Panc1 (cell line): Measurements from ENCODE around the gene ZNF653. TPM values are rescaled to one million over a fixed set of nuclear protein-coding genes. Genes with fewer than 3 reads are reported as not detected.

Experiments used
- ATAC-seq: fragments of 200-7000 bp; cut with Tn5 transposase; 2 replicates; pipeline ENCODE4 v1.9.1; 2020; ENCODE audit warnings: mild to moderate bottlenecking, moderate library complexity
- BruUV-seq: library from RNA; stranded (reverse); fragments of 400-500 nt; replicated peaks from 2 replicates; lab custom pipeline; 2021; lab: Mats Ljungman, UMichigan
- CTCF ChIA-PET: fragments of 300-600 bp; sonication (Branson Sonifier 250); formaldehyde crosslinking; loops from one replicate; lab custom pipeline; 2022; ENCODE audit warnings: antibody characterized with exemption; lab: Charles Lee
- POLR2A ChIA-PET: fragments of 300-600 bp; sonication (Branson Sonifier 250); formaldehyde crosslinking; loops from one replicate; lab custom pipeline; 2022; ENCODE audit warnings: antibody characterized with exemption; lab: Charles Lee
- DNase-seq: peaks from one replicate; pipeline ENCODE4 v3.0.0-alpha.2; 2010; ENCODE audit warnings: low read depth, low spot score
- H3K27ac ChIP-seq: 2 replicates; pipeline ENCODE4 v1.5.1; 2011; ENCODE audit warnings: mild to moderate bottlenecking, low read length, inconsistent platforms
- H3K27me3 ChIP-seq: fragments of 200-500 bp; sonication (Bioruptor generic); 2 replicates; pipeline ENCODE4 v1.6.0; 2014; ENCODE audit warnings: low read length, inconsistent platforms; ENCODE audit not compliant: control insufficient read depth, insufficient read depth
- H3K36me3 ChIP-seq: fragments of 200-500 bp; sonication (Bioruptor generic); 2 replicates; pipeline ENCODE4 v1.5.1; 2014; ENCODE audit warnings: inconsistent platforms, mild to moderate bottlenecking, low read length, moderate library complexity; ENCODE audit not compliant: control insufficient read depth, insufficient read depth
- H3K4me1 ChIP-seq: 2 replicates; pipeline ENCODE4 v1.5.1; 2011; ENCODE audit warnings: inconsistent platforms, mild to moderate bottlenecking, low read length, moderate library complexity; ENCODE audit not compliant: control insufficient read depth, insufficient read depth
- H3K4me3 ChIP-seq, 2 experiments: 2 replicates each; pipeline ENCODE4 v1.5.1; 2011 to 2012; ENCODE audit warnings: low read depth in 2 of 2, low read length in 2 of 2, mild to moderate bottlenecking in 2 of 2, inconsistent platforms in 1 of 2, moderate library complexity in 1 of 2
- H3K9me3 ChIP-seq: fragments of 200-500 bp; sonication (Bioruptor generic); 2 replicates; pipeline ENCODE4 v1.5.1; 2014; ENCODE audit warnings: low read depth, mild to moderate bottlenecking, inconsistent platforms, low read length, moderate library complexity; ENCODE audit not compliant: control insufficient read depth, insufficient read depth
- POLR2AphosphoS5 ChIP-seq: IDR thresholded peaks from 2 replicates; pipeline ENCODE4 v1.6.1; 2012; ENCODE audit warnings: mild to moderate bottlenecking, low read depth, low read length, moderate library complexity
- SIN3A ChIP-seq: IDR thresholded peaks from 2 replicates; pipeline ENCODE4 v1.6.1; 2012; ENCODE audit warnings: low read depth, mild to moderate bottlenecking, low read length, moderate library complexity, borderline replicate concordance; ENCODE audit not compliant: insufficient read depth
- TCF7L2 ChIP-seq: IDR thresholded peaks from 2 replicates; pipeline ENCODE4 v1.6.1; 2011; ENCODE audit warnings: mild to moderate bottlenecking, low read depth, low read length, inconsistent platforms
- in situ Hi-C: cut with HindIII; loops from 2 replicates; pipeline ENCODE4 v1.10.0; 2016; ENCODE audit warnings: low sequenced_read_pairs, low pct_unique_long_range_greater_than_20kb
- intact Hi-C: fragments of 100-400 bp; cut with micrococcal nuclease; formaldehyde crosslinking; loops from one replicate; pipeline ENCODE4 v1.10.0; 2022; ENCODE audit not compliant: unreplicated experiment
- total RNA-seq: library from RNA; stranded (reverse); gene quantifications from one replicate; pipeline ENCODE4 v1.2.1, GENCODE V29; 2021; ENCODE audit not compliant: unreplicated experiment
- TF ChIP-seq, protein P1 (sequence below): fragments of 450-650 bp; IDR thresholded peaks from 2 replicates; pipeline ENCODE4 v1.5.1; 2017; ENCODE audit warnings: mild to moderate bottlenecking
- TF ChIP-seq, protein P2 (sequence below), 2 experiments: IDR thresholded peaks; 2 replicates each; pipeline ENCODE4 v1.6.1; 2011 to 2012; ENCODE audit warnings: low read depth in 2 of 2, control low read depth in 1 of 2, low read length in 1 of 2, mild to moderate bottlenecking in 1 of 2, moderate library complexity in 1 of 2; ENCODE audit not compliant: insufficient read depth in 1 of 2

Gene ZNF653
- total RNA-seq, 1 experiment from 2014 or later, result 10.4 TPM

DNA sequence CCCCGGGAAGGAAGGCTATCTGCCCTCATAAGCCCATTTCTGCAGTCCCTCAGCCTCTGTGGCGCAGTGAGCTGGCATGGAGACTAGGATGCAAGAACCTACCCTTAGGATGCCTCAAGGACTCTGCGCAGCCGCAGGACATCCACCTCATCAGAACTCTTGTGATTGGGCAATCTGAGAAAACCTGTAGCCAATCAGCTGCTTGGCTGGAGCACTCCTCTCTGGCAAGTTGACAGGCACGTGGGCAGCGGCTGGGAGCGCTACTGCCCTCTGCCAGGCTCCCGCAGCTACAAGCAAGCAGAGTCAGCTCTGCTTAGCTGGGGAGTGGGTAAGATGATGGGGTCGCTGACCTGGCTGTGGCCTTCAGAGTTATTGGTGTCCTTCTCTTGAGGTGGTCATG lies 24.8 kb upstream of the ZNF653 start:
- H3K27me3 ChIP-seq, result no peaks in the 10 kb centered on the region
- ChIA-PET CTCF (interaction anchor here (0.6 kb wide), 1 partner anchor 12 kb away, joined by 3 read pairs; no protein-coding TSS in a partner anchor), POLR2A (no interaction called here)
- peaks cover 5% of the 10 kb centered on the region for H3K4me1 ChIP-seq
- no peak overlapping the region for H3K27ac ChIP-seq
- H3K9me3 ChIP-seq, result no peaks in the 10 kb centered on the region
- ATAC-seq (peak; percentile 19; the same call in 1 of the 2 replicates), DNase-seq (peak; percentile 28)
- in situ Hi-C loops, result no loop called here
- intact Hi-C loops, result no loop called here
- no peaks in the 10 kb centered on the region; the same call in 1 of the 2 replicates for H3K36me3 ChIP-seq
- TF ChIP-seq POLR2AphosphoS5, result no peak
- TF ChIP-seq TCF7L2, result no peak
- TF ChIP-seq, protein P1, sequence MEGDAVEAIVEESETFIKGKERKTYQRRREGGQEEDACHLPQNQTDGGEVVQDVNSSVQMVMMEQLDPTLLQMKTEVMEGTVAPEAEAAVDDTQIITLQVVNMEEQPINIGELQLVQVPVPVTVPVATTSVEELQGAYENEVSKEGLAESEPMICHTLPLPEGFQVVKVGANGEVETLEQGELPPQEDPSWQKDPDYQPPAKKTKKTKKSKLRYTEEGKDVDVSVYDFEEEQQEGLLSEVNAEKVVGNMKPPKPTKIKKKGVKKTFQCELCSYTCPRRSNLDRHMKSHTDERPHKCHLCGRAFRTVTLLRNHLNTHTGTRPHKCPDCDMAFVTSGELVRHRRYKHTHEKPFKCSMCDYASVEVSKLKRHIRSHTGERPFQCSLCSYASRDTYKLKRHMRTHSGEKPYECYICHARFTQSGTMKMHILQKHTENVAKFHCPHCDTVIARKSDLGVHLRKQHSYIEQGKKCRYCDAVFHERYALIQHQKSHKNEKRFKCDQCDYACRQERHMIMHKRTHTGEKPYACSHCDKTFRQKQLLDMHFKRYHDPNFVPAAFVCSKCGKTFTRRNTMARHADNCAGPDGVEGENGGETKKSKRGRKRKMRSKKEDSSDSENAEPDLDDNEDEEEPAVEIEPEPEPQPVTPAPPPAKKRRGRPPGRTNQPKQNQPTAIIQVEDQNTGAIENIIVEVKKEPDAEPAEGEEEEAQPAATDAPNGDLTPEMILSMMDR, result no peak
- TF ChIP-seq, protein P2, sequence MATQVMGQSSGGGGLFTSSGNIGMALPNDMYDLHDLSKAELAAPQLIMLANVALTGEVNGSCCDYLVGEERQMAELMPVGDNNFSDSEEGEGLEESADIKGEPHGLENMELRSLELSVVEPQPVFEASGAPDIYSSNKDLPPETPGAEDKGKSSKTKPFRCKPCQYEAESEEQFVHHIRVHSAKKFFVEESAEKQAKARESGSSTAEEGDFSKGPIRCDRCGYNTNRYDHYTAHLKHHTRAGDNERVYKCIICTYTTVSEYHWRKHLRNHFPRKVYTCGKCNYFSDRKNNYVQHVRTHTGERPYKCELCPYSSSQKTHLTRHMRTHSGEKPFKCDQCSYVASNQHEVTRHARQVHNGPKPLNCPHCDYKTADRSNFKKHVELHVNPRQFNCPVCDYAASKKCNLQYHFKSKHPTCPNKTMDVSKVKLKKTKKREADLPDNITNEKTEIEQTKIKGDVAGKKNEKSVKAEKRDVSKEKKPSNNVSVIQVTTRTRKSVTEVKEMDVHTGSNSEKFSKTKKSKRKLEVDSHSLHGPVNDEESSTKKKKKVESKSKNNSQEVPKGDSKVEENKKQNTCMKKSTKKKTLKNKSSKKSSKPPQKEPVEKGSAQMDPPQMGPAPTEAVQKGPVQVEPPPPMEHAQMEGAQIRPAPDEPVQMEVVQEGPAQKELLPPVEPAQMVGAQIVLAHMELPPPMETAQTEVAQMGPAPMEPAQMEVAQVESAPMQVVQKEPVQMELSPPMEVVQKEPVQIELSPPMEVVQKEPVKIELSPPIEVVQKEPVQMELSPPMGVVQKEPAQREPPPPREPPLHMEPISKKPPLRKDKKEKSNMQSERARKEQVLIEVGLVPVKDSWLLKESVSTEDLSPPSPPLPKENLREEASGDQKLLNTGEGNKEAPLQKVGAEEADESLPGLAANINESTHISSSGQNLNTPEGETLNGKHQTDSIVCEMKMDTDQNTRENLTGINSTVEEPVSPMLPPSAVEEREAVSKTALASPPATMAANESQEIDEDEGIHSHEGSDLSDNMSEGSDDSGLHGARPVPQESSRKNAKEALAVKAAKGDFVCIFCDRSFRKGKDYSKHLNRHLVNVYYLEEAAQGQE (IDR thresholded peaks at IDR 0.05; ENCODE audit: insufficient read depth in 1 of 2, low read depth in 2 of 2, low read length in 1 of 2), result no peak
- no peak for TF ChIP-seq SIN3A
- H3K4me3 ChIP-seq, result no peak overlapping the region
- BruUV-seq, result no TSS peak

DNA sequence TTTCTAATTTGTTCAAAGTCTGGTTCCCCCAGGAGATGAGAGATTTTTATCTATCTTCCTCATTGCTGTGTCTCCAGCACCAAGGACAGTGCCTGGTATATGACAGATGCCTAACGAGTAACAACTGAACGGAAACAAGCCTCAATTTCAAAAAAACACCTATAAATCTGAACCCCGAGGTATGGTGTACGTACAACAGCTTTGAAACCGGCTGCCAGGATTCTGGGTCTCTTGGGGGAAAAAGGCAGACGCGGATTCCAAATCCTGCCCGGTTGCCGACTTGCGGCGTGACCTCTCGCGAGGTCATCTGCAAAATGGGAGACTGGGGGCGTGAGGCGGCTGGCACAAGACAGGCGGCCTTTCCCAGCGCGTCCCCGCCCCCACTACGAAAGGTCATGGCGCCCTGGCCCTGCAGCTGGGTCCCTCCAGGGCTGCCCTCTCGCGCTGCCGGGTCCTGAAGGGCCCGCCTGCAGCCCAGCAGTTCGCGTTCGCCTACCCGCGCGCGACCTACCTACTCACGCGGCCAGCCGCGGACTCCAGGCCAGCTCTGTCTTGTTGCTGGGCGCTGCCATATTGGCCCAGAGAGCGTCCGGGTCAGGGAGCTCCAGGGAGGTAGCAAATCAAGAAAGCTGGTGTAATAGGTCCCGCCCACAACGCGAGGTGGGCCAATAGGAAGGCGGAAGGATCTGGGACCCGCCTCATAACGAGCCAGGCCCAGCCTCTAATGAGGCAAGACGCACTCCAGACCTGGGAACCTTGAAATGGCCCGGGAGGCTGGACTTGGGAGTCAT lies 23.1 kb upstream of the ZNF653 start, which contains the start of gene ECSIT:
Gene ECSIT (minus strand): TSS at position 584 of the 791 bp plus-strand sequence. CDS start 9,964 bp downstream, outside the sequence.
- Histone ChIP-seq H3K27me3 (no peaks in the 10 kb centered on the region), H3K36me3 (no peaks in the 10 kb centered on the region; the same call in 1 of the 2 replicates), H3K4me1 (peaks cover 5% of the 10 kb centered on the region), H3K27ac (peak within 1 kb of the TSS; percentile 88), H3K9me3 (no peaks in the 10 kb centered on the region), H3K4me3 (peak within 1 kb of the TSS; percentile 84 to 93)
- intact Hi-C loops, result no loop called here
- CTCF ChIA-PET, result interaction anchor here (0.6 kb wide), 1 partner anchor 85 kb away, joined by 4 read pairs; no protein-coding TSS in a partner anchor
- in situ Hi-C loops, result no loop called here
- TSS peak; percentile 92 for BruUV-seq
- TF ChIP-seq, protein P2 (IDR thresholded peaks at IDR 0.05; ENCODE audit: insufficient read depth in 1 of 2, low read depth in 2 of 2, low read length in 1 of 2), result peak; percentile 90 to 97
- TF ChIP-seq POLR2AphosphoS5 (no peak; the same call in 1 of the 2 replicates), SIN3A (peak; percentile 89; the same call in 1 of the 2 replicates), TCF7L2 (0 out of 2 replicates have a peak, but pooled peaks have one; percentile 22)
- TF ChIP-seq, protein P1, result no peak
- peak; percentile 97 for ATAC-seq
- peak; percentile 91 for DNase-seq
- POLR2A ChIA-PET, result interaction anchor here (0.8 kb wide), 1 partner anchor 151 kb away, joined by 5 read pairs; no protein-coding TSS in a partner anchor
